GM19240 (cell line): ENCODE measurements around the gene GNAI2.

Source experiments
- DNase-seq: peaks from one replicate; pipeline ENCODE4 v3.0.0; 2011; ENCODE audit warnings: low spot score; ENCODE audit not compliant: insufficient read length

Gene GNAI2

GRCh38 chr3:50235716-50236483, at the start of gene GNAI2:
Gene GNAI2, plus strand, starts transcription at chr3:50236204. Its CDS starts 132 bp downstream, at chr3:50236336.
- DNase-seq: peak; percentile 96

- no peak for DNase-seq
Measured at GRCh38 chr3:50187750-50188149, 48.3 kb upstream of the GNAI2 start.

GRCh38 chr3:50189274-50189673, 46.7 kb upstream of the GNAI2 start:
- peak; percentile 60 for DNase-seq

GRCh38 chr3:50189989-50190388, 46.0 kb upstream of the GNAI2 start:
- no peak for DNase-seq

GRCh38 chr3:50190936-50191660, 44.9 kb upstream of the GNAI2 start, which contains the start of gene GNAT1:
Gene GNAT1, plus strand, starts transcription at chr3:50191610. Its CDS starts 116 bp downstream, at chr3:50191726.
- DNase-seq: no peak

- DNase-seq: no peak
Measured at GRCh38 chr3:50192124-50192523, 43.9 kb upstream of the GNAI2 start.

- peak; percentile 93 for DNase-seq
Measured at GRCh38 chr3:50192689-50193141, 43.3 kb upstream of the GNAI2 start.

- no peak for DNase-seq
Measured at GRCh38 chr3:50193286-50193685, 42.7 kb upstream of the GNAI2 start.

- DNase-seq: no peak
Measured at GRCh38 chr3:50193746-50194127, 42.3 kb upstream of the GNAI2 start.

- DNase-seq: peak; percentile 66
Measured at GRCh38 chr3:50194128-50194902, 41.7 kb upstream of the GNAI2 start.

GRCh38 chr3:50194903-50195500, 41.0 kb upstream of the GNAI2 start:
- no peak for DNase-seq

GRCh38 chr3:50195501-50196252, 40.3 kb upstream of the GNAI2 start:
- no peak for DNase-seq

- no peak for DNase-seq
Measured at GRCh38 chr3:50196253-50196801, 39.7 kb upstream of the GNAI2 start.

GRCh38 chr3:50201573-50202315, 34.3 kb upstream of the GNAI2 start:
- no peak for DNase-seq

GRCh38 chr3:50202353-50203112, 33.5 kb upstream of the GNAI2 start:
- DNase-seq: no peak

GRCh38 chr3:50203113-50203808, 32.7 kb upstream of the GNAI2 start:
- DNase-seq: no peak

- no peak for DNase-seq
Measured at GRCh38 chr3:50203809-50204803, 31.9 kb upstream of the GNAI2 start.
